Neural progenitor cell (in vitro differentiated cells): Measurements from ENCODE around the gene SASS6.

Source experiments
- CTCF ChIP-seq: fragments of 200-600 bp; sonication (generic); IDR thresholded peaks from 2 replicates; pipeline ENCODE4 v1.5.1; 2017; ENCODE audit warnings: antibody characterized with exemption, mild to moderate bottlenecking
- EZH2phosphoT487 ChIP-seq: fragments of 200-600 bp; sonication (generic); IDR thresholded peaks from 2 replicates; pipeline ENCODE4 v1.6.1; 2017; ENCODE audit warnings: antibody characterized with exemption

- TF ChIP-seq CTCF, result no peak
- no peak for TF ChIP-seq EZH2phosphoT487
Measured at GRCh38 chr1:100115524-100115923, 17.2 kb downstream of the SASS6 start.
